DND-41 (cell line): Measurements from ENCODE around the gene PLXNC1.

Experiments
- ATAC-seq: fragments of 200-7000 bp; cut with Tn5 transposase; 3 replicates; pipeline ENCODE4 v1.9.1; 2021; ENCODE audit warnings: low read depth; ENCODE audit not compliant: insufficient read depth
- DNase-seq: peaks from one replicate; pipeline ENCODE4 v3.0.0-alpha.2; 2020
- H2AFZ ChIP-seq: 2 replicates; pipeline ENCODE4 v1.6.0; 2012; ENCODE audit warnings: low read depth, low read length
- H3K27ac ChIP-seq: 2 replicates; pipeline ENCODE4 v1.5.1; 2012; ENCODE audit warnings: low read length, inconsistent platforms
- H3K27me3 ChIP-seq: fragments of 200-600 bp; sonication (generic); 2 replicates; pipeline ENCODE4 v1.6.0; 2012; ENCODE audit warnings: low read length, mild to moderate bottlenecking, inconsistent platforms; ENCODE audit not compliant: insufficient read depth, poor library complexity
- H3K36me3 ChIP-seq: 2 replicates; pipeline ENCODE4 v1.5.1; 2012; ENCODE audit warnings: low read length, inconsistent platforms; ENCODE audit not compliant: insufficient read depth
- H3K4me1 ChIP-seq: 2 replicates; pipeline ENCODE4 v1.5.1; 2012; ENCODE audit warnings: mild to moderate bottlenecking, low read length; ENCODE audit not compliant: insufficient read depth
- H3K4me2 ChIP-seq: 2 replicates; pipeline ENCODE4 v1.6.0; 2012; ENCODE audit warnings: mild to moderate bottlenecking, moderate library complexity, low read length, inconsistent platforms; ENCODE audit not compliant: insufficient read depth
- H3K4me3 ChIP-seq, 2 experiments: fragments of 200-600 bp in 1 of 2; shearing (Covaris generic) in 1 of 2; 2 replicates each; pipeline ENCODE4 v1.5.1; 2012 to 2016; ENCODE audit warnings: inconsistent platforms in 2 of 2, low read length in 2 of 2, mild to moderate bottlenecking in 2 of 2, low read depth in 1 of 2, moderate library complexity in 1 of 2
- H3K79me2 ChIP-seq: 2 replicates; pipeline ENCODE4 v1.6.0; 2012; ENCODE audit warnings: low read length, inconsistent platforms; ENCODE audit not compliant: insufficient read depth
- H3K9ac ChIP-seq: 2 replicates; pipeline ENCODE4 v1.6.0; 2012; ENCODE audit warnings: low read depth, mild to moderate bottlenecking, inconsistent platforms, low read length, moderate library complexity
- H3K9me3 ChIP-seq: 2 replicates; pipeline ENCODE4 v1.5.1; 2012; ENCODE audit warnings: low read length, moderate library complexity, mild to moderate bottlenecking, inconsistent platforms; ENCODE audit not compliant: insufficient read depth, severe bottlenecking
- H4K20me1 ChIP-seq: 2 replicates; pipeline ENCODE4 v1.6.0; 2012; ENCODE audit warnings: low read length; ENCODE audit not compliant: insufficient read depth
- EZH2 ChIP-seq: IDR thresholded peaks from 3 replicates; pipeline ENCODE4 v1.6.1; 2012; ENCODE audit warnings: borderline replicate concordance, low read depth, mild to moderate bottlenecking, moderate library complexity, low read length, inconsistent platforms; ENCODE audit not compliant: severe bottlenecking
- TF ChIP-seq, protein P1 (sequence below): IDR thresholded peaks from 2 replicates; pipeline ENCODE4 v1.5.1; 2012; ENCODE audit warnings: borderline replicate concordance, low read length, moderate library complexity, mild to moderate bottlenecking; ENCODE audit not compliant: poor library complexity, severe bottlenecking; ENCODE audit errors: extremely low read depth

Gene PLXNC1

DNA sequence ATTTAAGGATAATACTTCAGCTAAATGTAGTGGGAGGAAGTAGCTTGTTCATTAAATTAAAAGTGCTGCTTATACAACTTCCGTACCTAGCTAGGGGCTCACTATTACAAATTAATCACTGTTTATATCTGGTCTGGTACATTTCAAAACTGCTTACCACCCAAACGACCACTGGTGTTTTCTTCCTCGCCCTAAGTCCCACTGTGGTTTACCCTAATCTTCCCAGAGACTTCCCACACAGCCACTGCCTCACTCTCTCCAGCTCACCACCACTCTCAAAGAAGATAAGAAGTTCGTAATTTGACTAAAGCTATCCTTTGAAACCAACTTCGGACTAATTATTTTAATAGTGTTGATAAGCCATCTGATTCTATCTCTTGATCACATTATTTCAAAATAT, 62.6 kb downstream of the PLXNC1 start:
- H3K27ac ChIP-seq: no peak overlapping the region
- H2AFZ ChIP-seq: no peak overlapping the region
- no peak overlapping the region for H3K4me2 ChIP-seq
- no peaks in the 10 kb centered on the region for H3K4me1 ChIP-seq
- no peak for TF ChIP-seq EZH2
- TF ChIP-seq, protein P1, sequence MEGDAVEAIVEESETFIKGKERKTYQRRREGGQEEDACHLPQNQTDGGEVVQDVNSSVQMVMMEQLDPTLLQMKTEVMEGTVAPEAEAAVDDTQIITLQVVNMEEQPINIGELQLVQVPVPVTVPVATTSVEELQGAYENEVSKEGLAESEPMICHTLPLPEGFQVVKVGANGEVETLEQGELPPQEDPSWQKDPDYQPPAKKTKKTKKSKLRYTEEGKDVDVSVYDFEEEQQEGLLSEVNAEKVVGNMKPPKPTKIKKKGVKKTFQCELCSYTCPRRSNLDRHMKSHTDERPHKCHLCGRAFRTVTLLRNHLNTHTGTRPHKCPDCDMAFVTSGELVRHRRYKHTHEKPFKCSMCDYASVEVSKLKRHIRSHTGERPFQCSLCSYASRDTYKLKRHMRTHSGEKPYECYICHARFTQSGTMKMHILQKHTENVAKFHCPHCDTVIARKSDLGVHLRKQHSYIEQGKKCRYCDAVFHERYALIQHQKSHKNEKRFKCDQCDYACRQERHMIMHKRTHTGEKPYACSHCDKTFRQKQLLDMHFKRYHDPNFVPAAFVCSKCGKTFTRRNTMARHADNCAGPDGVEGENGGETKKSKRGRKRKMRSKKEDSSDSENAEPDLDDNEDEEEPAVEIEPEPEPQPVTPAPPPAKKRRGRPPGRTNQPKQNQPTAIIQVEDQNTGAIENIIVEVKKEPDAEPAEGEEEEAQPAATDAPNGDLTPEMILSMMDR: no peak
- H4K20me1 ChIP-seq: no peaks in the 10 kb centered on the region
- no peak overlapping the region for H3K9ac ChIP-seq
- ATAC-seq (no peak), DNase-seq (no peak)
- H3K27me3 ChIP-seq: no peaks in the 10 kb centered on the region
- no peaks in the 10 kb centered on the region for H3K9me3 ChIP-seq
- H3K79me2 ChIP-seq: no peaks in the 10 kb centered on the region
- H3K4me3 ChIP-seq: no peak overlapping the region
- H3K36me3 ChIP-seq: no peaks in the 10 kb centered on the region

GRCh38 chr12:94218233-94218632, 69.9 kb downstream of the PLXNC1 start:
- Histone ChIP-seq H3K27ac (no peak overlapping the region), H3K4me1 (no peaks in the 10 kb centered on the region), H3K4me2 (no peak overlapping the region), H3K4me3 (no peak overlapping the region), H3K79me2 (no peaks in the 10 kb centered on the region), H3K27me3 (no peaks in the 10 kb centered on the region), H4K20me1 (no peaks in the 10 kb centered on the region), H3K9ac (no peak overlapping the region), H3K9me3 (no peaks in the 10 kb centered on the region), H2AFZ (no peak overlapping the region), H3K36me3 (no peaks in the 10 kb centered on the region)
- ATAC-seq (no peak), DNase-seq (no peak)
- TF ChIP-seq EZH2: no peak
- TF ChIP-seq, protein P1: no peak

DNA sequence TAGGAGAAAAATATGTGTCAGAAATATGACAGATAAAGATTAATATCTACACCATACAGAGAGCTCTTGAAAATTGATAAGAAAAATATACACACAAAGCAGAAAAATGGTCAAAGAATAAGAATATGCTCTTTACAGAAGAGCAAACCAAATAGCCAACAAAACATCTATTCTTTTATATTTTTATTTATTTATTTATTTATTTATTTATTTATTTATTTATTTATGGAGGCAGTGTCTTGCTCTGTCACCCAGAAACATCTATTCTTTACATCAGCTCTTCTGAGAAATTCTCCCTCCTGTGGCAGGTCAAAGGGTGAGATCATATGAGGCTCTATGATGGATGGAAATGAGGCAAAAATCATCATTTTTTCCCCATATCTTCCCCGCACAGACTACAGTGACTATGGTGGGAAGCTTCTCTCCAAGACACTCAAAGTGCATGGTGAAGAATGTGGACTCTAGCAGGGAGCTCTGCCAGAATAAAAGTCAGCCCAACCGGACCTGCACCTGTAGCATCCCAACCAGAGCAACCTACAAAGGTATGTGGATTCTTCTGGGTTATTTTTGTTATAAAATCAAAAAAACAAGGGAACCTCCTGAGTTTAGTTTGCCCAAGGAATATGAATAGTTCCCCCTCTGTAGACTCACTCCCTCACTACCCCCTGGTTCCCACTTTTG, 71.4 kb downstream of the PLXNC1 start:
- Histone ChIP-seq H3K79me2 (no peaks in the 10 kb centered on the region), H3K36me3 (no peaks in the 10 kb centered on the region), H4K20me1 (no peaks in the 10 kb centered on the region), H3K4me3 (no peak overlapping the region), H3K27me3 (no peaks in the 10 kb centered on the region), H3K9ac (no peak overlapping the region), H3K9me3 (no peaks in the 10 kb centered on the region), H3K4me2 (no peak overlapping the region), H3K4me1 (no peaks in the 10 kb centered on the region), H3K27ac (no peak overlapping the region), H2AFZ (no peak overlapping the region)
- no peak for ATAC-seq
- TF ChIP-seq, protein P1: no peak
- TF ChIP-seq EZH2: no peak
- no peak for DNase-seq
